ENCODE measurements around the gene ADAMTS16. TPM values are rescaled to one million over a fixed set of nuclear protein-coding genes. Genes with fewer than 3 reads are reported as not detected.
"Not testable (repeated sequence)": the region's sequence is repeated elsewhere in the genome, so short reads cannot be mapped to it uniquely, and the experiment has no call there.

Gene ADAMTS16
- total RNA-seq, 1 donor from 2014 or later = 4.1 TPM

- TF ChIP-seq CTCF (IDR thresholded peaks at IDR 0.05) (no peak), EZH2phosphoT487 (IDR thresholded peaks at IDR 0.05) (no peak), EZH2 (IDR thresholded peaks at IDR 0.05) (no peak)
- no peak overlapping the region for H2AFZ ChIP-seq (replicated peaks)
- H3K9me3 ChIP-seq (ENCODE audit: low read depth) = no peaks in the 10 kb centered on the region
- no peaks in the 10 kb centered on the region for H3F3A ChIP-seq (ENCODE audit: low read depth)
- H3K4me1 ChIP-seq = no peaks in the 10 kb centered on the region
- H3K27me3 Mint-ChIP-seq (ENCODE audit: insufficient read depth, low read depth) = peaks cover 7% of the 10 kb centered on the region
- no peak for DNase-seq (ENCODE audit: low spot score)
- H3K9ac ChIP-seq = no peak overlapping the region
- peaks cover 4% of the 10 kb centered on the region for H3K4me1 Mint-ChIP-seq
- H3K36me3 Mint-ChIP-seq = peaks cover 2% of the 10 kb centered on the region
- H3K27me3 ChIP-seq = no peaks in the 10 kb centered on the region
- H3K4me2 ChIP-seq = no peak overlapping the region
- H3K4me3 Mint-ChIP-seq = no peak overlapping the region
- H3K9me3 Mint-ChIP-seq = peaks cover 8% of the 10 kb centered on the region
- H3K79me2 ChIP-seq (ENCODE audit: low read depth) = no peaks in the 10 kb centered on the region
- no peak overlapping the region for H3K27ac Mint-ChIP-seq
- H3K27ac ChIP-seq = no peak overlapping the region
- no peak overlapping the region for H3K4me3 ChIP-seq
- H4K20me1 ChIP-seq (ENCODE audit: low read depth) = no peaks in the 10 kb centered on the region
- no peaks in the 10 kb centered on the region for H3K36me3 ChIP-seq
These were observed 7.3 kb upstream of the ADAMTS16 start for GRCh38 chr5:5132693-5133295.

- H3K4me3 ChIP-seq = no peak overlapping the region
- H3F3A ChIP-seq (ENCODE audit: low read depth) = no peaks in the 10 kb centered on the region
- H3K27me3 ChIP-seq = peaks cover 4% of the 10 kb centered on the region
- Mint-ChIP-seq H3K27ac (no peak overlapping the region), H3K36me3 (peaks cover 4% of the 10 kb centered on the region), H3K27me3 (ENCODE audit: insufficient read depth, low read depth) (peaks cover 14% of the 10 kb centered on the region), H3K9me3 (peaks cover 13% of the 10 kb centered on the region), H3K4me3 (no peak overlapping the region), H3K4me1 (peaks cover 7% of the 10 kb centered on the region)
- H3K27ac ChIP-seq = no peak overlapping the region
- H2AFZ ChIP-seq (replicated peaks) = no peak overlapping the region
- no peak for DNase-seq (ENCODE audit: low spot score)
- H3K9me3 ChIP-seq (ENCODE audit: low read depth) = no peaks in the 10 kb centered on the region
- no peaks in the 10 kb centered on the region for H4K20me1 ChIP-seq (ENCODE audit: low read depth)
- H3K4me2 ChIP-seq = no peak overlapping the region
- H3K79me2 ChIP-seq (ENCODE audit: low read depth) = no peaks in the 10 kb centered on the region
- no peaks in the 10 kb centered on the region for H3K36me3 ChIP-seq
- H3K4me1 ChIP-seq = no peaks in the 10 kb centered on the region
- no peak overlapping the region for H3K9ac ChIP-seq
- TF ChIP-seq EZH2phosphoT487 (IDR thresholded peaks at IDR 0.05) = no peak
- no peak for TF ChIP-seq EZH2 (IDR thresholded peaks at IDR 0.05)
- TF ChIP-seq CTCF (IDR thresholded peaks at IDR 0.05) = no peak
These were observed 6.0 kb upstream of the ADAMTS16 start for GRCh38 chr5:5134107-5134506.

GRCh38 chr5:5135957-5136676 is 4.0 kb upstream of the ADAMTS16 start:
- no peak overlapping the region for H3K4me2 ChIP-seq
- Mint-ChIP-seq H3K9me3 (peaks cover 12% of the 10 kb centered on the region), H3K4me1 (peaks cover 14% of the 10 kb centered on the region), H3K36me3 (peaks cover 4% of the 10 kb centered on the region), H3K4me3 (no peak overlapping the region), H3K27me3 (ENCODE audit: insufficient read depth, low read depth) (peaks cover 21% of the 10 kb centered on the region), H3K27ac (no peak overlapping the region)
- H3K4me3 ChIP-seq = no peak overlapping the region
- H2AFZ ChIP-seq (replicated peaks) = no peak overlapping the region
- DNase-seq (ENCODE audit: low spot score) = no peak
- H3K36me3 ChIP-seq = no peaks in the 10 kb centered on the region
- no peaks in the 10 kb centered on the region for H3K9me3 ChIP-seq (ENCODE audit: low read depth)
- H3K27ac ChIP-seq = no peak overlapping the region
- peaks cover 24% of the 10 kb centered on the region for H3K27me3 ChIP-seq
- H4K20me1 ChIP-seq (ENCODE audit: low read depth) = no peaks in the 10 kb centered on the region
- no peaks in the 10 kb centered on the region for H3K79me2 ChIP-seq (ENCODE audit: low read depth)
- TF ChIP-seq CTCF (IDR thresholded peaks at IDR 0.05) = no peak
- no peak for TF ChIP-seq EZH2phosphoT487 (IDR thresholded peaks at IDR 0.05)
- TF ChIP-seq EZH2 (IDR thresholded peaks at IDR 0.05) = no peak
- H3K4me1 ChIP-seq = peaks cover 6% of the 10 kb centered on the region
- peaks cover 8% of the 10 kb centered on the region for H3F3A ChIP-seq (ENCODE audit: low read depth)
- no peak overlapping the region for H3K9ac ChIP-seq

- not testable (repeated sequence) for H3K36me3 Mint-ChIP-seq; H4K20me1 ChIP-seq (ENCODE audit: low read depth); H3K79me2 ChIP-seq (ENCODE audit: low read depth); H3K4me3 ChIP-seq; H3K9ac ChIP-seq; H3K9me3 ChIP-seq (ENCODE audit: low read depth); H3K27ac Mint-ChIP-seq; H3K36me3 ChIP-seq; H3K4me1 ChIP-seq; H3K27ac ChIP-seq; H2AFZ ChIP-seq (replicated peaks); H3K4me2 ChIP-seq; DNase-seq (ENCODE audit: low spot score)
- Mint-ChIP-seq H3K9me3 (peaks cover 10% of the 10 kb centered on the region), H3K4me1 (peaks cover 19% of the 10 kb centered on the region), H3K27me3 (ENCODE audit: insufficient read depth, low read depth) (peaks cover 23% of the 10 kb centered on the region), H3K4me3 (peak overlapping the region; percentile 76)
- Histone ChIP-seq H3F3A (ENCODE audit: low read depth) (peaks cover 10% of the 10 kb centered on the region), H3K27me3 (peaks cover 30% of the 10 kb centered on the region)
These were observed 2.3 kb upstream of the ADAMTS16 start for GRCh38 chr5:5137851-5138250.

Data from neural progenitor cell (in vitro differentiated cells).